Measurements from ENCODE around the gene RASL12.
A peak's percentile ranks its signal among the peaks of the same experiment; 100 is the strongest.
"Not testable (repeated sequence)": the region's sequence is repeated elsewhere in the genome, so short reads cannot be mapped to it uniquely, and the experiment has no call there.

RASL12 gene

DNA sequence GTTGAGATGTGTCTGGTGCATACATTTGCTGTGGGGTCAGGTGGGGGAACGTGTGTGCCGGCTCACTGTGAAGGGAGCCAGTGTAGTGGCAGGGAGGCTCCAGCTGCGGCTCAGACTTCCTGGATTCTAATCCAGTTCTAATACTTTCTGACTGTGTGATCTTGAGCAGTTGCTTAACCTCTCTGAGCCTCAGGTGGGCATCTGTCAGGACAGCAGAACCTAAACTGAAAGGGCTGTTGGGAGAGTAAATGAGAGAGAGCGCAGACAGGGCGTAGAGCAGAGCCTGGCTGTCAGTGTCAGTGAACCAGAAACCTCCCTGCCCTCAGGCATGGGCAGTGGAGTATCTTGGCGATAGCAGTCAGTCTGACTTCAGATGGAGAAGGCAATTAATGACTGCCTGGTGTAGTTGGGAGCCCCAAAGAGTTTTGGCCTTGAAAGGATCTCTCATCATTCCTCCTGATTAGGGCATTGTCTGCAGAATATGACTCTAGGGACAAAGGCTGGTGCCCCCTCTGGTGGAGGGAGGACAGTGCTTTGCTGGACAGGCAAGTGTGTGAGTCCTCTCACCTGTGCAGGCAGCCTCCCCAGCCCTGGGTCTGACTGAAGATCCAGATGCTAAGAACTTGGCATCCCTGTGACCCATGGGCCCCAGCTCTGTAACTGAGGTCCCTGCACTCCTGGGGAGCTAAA, 18.3 kb upstream of the RASL12 start:
- Mint-ChIP-seq H3K9me3 (no peaks in the 10 kb centered on the region), H3K27ac (no peak overlapping the region), H3K27me3 (ENCODE audit: low read depth) (peaks cover 19% of the 10 kb centered on the region), H3K36me3 (ENCODE audit: low read depth) (no peaks in the 10 kb centered on the region), H3K4me1 (ENCODE audit: low read depth) (peaks cover 8% of the 10 kb centered on the region), H3K4me3 (no peak overlapping the region)

GRCh38 chr15:65085207-65085753, 17.5 kb upstream of the RASL12 start:
- peaks cover 8% of the 10 kb centered on the region for H3K4me1 Mint-ChIP-seq (ENCODE audit: low read depth)
- no peak overlapping the region for H3K27ac Mint-ChIP-seq
- H3K9me3 Mint-ChIP-seq: no peaks in the 10 kb centered on the region
- no peak overlapping the region for H3K4me3 Mint-ChIP-seq
- H3K36me3 Mint-ChIP-seq (ENCODE audit: low read depth): no peaks in the 10 kb centered on the region
- peaks cover 19% of the 10 kb centered on the region for H3K27me3 Mint-ChIP-seq (ENCODE audit: low read depth)

DNA sequence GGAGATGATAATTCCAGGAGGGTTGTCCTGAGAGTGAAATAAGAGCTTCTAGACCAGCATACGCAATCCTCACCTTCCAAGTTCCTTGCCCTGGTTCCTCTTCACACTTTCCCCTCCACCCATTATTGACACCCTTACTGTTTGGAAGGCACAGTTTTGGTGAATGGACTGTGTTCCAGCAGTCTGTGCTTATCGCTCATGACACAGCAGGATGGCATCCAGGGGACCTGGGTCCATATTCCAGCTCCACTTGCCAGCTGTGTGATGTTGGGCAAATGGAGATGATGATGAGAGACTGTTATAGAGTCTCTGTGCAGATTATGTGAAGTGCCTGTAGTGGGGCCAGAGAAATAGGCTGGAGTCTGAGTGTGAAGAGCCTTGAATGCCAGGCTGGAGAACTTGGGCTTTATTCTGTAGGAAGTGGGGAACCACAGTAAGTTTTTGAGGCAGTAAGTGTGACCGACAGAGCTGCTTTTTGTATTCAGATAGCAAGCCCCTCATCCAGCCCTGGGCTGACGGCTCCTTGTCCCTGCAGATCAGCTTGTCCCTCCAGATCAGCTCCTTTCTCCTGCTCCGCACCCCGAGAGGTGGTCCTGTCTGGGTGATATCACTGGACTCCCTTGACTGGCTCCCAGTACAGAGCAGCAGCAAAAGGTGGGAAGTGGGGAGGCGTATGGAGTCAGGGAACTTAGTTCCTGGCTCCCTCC, 16.9 kb upstream of the RASL12 start:
- peaks cover 8% of the 10 kb centered on the region for H3K4me1 Mint-ChIP-seq (ENCODE audit: low read depth)
- H3K36me3 Mint-ChIP-seq (ENCODE audit: low read depth): no peaks in the 10 kb centered on the region
- H3K4me3 Mint-ChIP-seq: no peak overlapping the region
- H3K27ac Mint-ChIP-seq: no peak overlapping the region
- H3K9me3 Mint-ChIP-seq: no peaks in the 10 kb centered on the region
- peaks cover 19% of the 10 kb centered on the region for H3K27me3 Mint-ChIP-seq (ENCODE audit: low read depth)

GRCh38 chr15:65083262-65083701, 15.5 kb upstream of the RASL12 start:
- no peak overlapping the region for H3K27ac Mint-ChIP-seq
- no peak overlapping the region for H3K4me3 Mint-ChIP-seq
- no peaks in the 10 kb centered on the region for H3K36me3 Mint-ChIP-seq (ENCODE audit: low read depth)
- H3K4me1 Mint-ChIP-seq (ENCODE audit: low read depth): peaks cover 8% of the 10 kb centered on the region
- H3K9me3 Mint-ChIP-seq: no peaks in the 10 kb centered on the region
- peaks cover 28% of the 10 kb centered on the region for H3K27me3 Mint-ChIP-seq (ENCODE audit: low read depth)

DNA sequence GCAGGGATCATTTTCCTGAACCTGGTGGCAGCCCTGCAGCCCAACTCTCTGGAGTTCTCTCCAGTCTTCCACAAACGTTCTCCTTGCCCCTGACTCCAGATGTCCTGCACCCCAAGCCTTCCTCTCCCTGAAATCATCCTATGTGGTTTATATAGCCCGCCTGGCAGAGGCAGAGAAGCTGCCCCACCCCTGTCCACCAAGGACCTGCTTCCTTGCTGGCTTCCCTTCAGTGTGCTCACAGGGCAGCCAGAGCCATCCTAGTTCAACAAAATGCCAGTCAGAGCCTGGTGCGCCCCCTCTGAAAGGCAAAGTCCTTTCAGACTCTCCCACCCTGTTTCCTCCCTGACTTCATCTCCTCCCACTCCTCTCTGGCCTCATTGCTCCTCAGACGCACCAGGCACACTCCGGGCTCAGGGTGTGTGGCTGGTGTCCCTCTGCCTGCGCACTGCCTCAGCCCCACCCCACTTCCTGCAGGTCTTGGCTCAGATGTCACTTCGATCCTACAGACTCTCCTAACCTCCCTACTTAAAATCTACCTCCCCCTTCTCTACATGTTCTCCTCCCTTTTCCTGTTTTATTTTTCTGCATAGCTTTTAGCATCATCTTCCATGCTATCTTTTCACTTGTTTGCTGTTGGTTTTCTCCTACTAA, 14.6 kb upstream of the RASL12 start:
- Mint-ChIP-seq H3K27me3 (ENCODE audit: low read depth) (peaks cover 34% of the 10 kb centered on the region), H3K4me3 (peak overlapping the region; percentile 2), H3K36me3 (ENCODE audit: low read depth) (no peaks in the 10 kb centered on the region), H3K27ac (peak overlapping the region; percentile 60), H3K9me3 (no peaks in the 10 kb centered on the region), H3K4me1 (ENCODE audit: low read depth) (peaks cover 13% of the 10 kb centered on the region)

DNA sequence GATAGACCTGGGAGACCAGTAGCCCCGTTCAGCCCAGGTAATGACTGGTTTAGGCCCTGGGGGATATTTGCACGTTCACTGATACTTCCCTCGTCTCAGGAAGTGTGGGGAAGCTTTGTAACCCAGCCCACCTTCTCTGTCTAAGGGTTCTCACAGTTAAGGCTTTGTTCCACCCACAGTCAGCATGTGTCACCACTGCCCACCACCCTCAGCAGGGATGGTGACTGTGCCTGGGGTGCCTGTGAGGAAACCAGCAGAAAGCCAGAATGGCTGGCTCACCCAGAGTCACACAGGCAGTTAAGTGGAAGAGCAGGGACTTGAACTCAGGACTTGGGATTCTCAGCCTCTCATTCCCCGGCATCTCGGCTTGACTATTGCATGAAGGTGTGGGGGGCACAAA, 14.0 kb upstream of the RASL12 start:
- H3K4me3 Mint-ChIP-seq: no peak overlapping the region
- no peak overlapping the region for H3K27ac Mint-ChIP-seq
- H3K4me1 Mint-ChIP-seq (ENCODE audit: low read depth): peaks cover 13% of the 10 kb centered on the region
- peaks cover 34% of the 10 kb centered on the region for H3K27me3 Mint-ChIP-seq (ENCODE audit: low read depth)
- H3K36me3 Mint-ChIP-seq (ENCODE audit: low read depth): no peaks in the 10 kb centered on the region
- no peaks in the 10 kb centered on the region for H3K9me3 Mint-ChIP-seq

GRCh38 chr15:65081270-65081669, 13.5 kb upstream of the RASL12 start:
- Mint-ChIP-seq H3K4me3 (no peak overlapping the region), H3K27me3 (ENCODE audit: low read depth) (peaks cover 38% of the 10 kb centered on the region), H3K36me3 (ENCODE audit: low read depth) (no peaks in the 10 kb centered on the region), H3K27ac (no peak overlapping the region), H3K9me3 (no peaks in the 10 kb centered on the region), H3K4me1 (ENCODE audit: low read depth) (peaks cover 13% of the 10 kb centered on the region)

DNA sequence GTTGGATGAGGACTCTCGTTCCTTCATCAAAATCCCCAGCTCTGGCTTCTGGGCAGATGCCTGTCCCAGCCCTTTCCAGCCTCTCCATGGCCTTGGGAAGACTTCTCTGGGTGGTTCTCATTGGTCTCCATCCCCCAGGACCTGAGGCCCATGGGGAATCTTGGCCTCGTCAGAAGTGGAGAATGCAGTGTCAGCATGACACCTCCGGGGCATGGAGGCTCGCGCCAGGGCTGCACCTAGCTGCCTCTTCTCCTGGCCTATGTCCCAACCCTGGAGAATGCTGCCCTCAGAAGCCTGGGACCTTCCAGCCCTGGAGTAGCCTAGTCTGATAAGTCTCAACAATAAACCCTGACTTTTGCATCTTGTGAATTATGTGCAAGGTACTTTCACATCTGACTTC, 11.8 kb upstream of the RASL12 start:
- H3K4me1 Mint-ChIP-seq (ENCODE audit: low read depth): peaks cover 13% of the 10 kb centered on the region
- H3K36me3 Mint-ChIP-seq (ENCODE audit: low read depth): no peaks in the 10 kb centered on the region
- no peak overlapping the region for H3K27ac Mint-ChIP-seq
- no peak overlapping the region for H3K4me3 Mint-ChIP-seq
- no peaks in the 10 kb centered on the region for H3K9me3 Mint-ChIP-seq
- peaks cover 39% of the 10 kb centered on the region for H3K27me3 Mint-ChIP-seq (ENCODE audit: low read depth)

GRCh38 chr15:65077981-65078352, 10.2 kb upstream of the RASL12 start:
- H3K4me1 Mint-ChIP-seq (ENCODE audit: low read depth): peaks cover 13% of the 10 kb centered on the region
- H3K4me3 Mint-ChIP-seq: no peak overlapping the region
- no peak overlapping the region for H3K27ac Mint-ChIP-seq
- no peaks in the 10 kb centered on the region for H3K36me3 Mint-ChIP-seq (ENCODE audit: low read depth)
- peaks cover 30% of the 10 kb centered on the region for H3K27me3 Mint-ChIP-seq (ENCODE audit: low read depth)
- no peaks in the 10 kb centered on the region for H3K9me3 Mint-ChIP-seq

GRCh38 chr15:65077291-65077980, 9.6 kb upstream of the RASL12 start:
- Mint-ChIP-seq H3K9me3 (no peaks in the 10 kb centered on the region), H3K4me3 (no peak overlapping the region), H3K36me3 (ENCODE audit: low read depth) (no peaks in the 10 kb centered on the region), H3K4me1 (ENCODE audit: low read depth) (peaks cover 8% of the 10 kb centered on the region), H3K27ac (no peak overlapping the region), H3K27me3 (ENCODE audit: low read depth) (peaks cover 24% of the 10 kb centered on the region)

GRCh38 chr15:65076486-65077290, 8.9 kb upstream of the RASL12 start, which contains the start of gene KBTBD13:
KBTBD13 (plus strand) TSS chr15:65076746; CDS start chr15:65076816, 70 bp downstream.
- Mint-ChIP-seq H3K36me3 (ENCODE audit: low read depth) (no peaks in the 10 kb centered on the region), H3K27ac (no peak within 1 kb of the TSS)

DNA sequence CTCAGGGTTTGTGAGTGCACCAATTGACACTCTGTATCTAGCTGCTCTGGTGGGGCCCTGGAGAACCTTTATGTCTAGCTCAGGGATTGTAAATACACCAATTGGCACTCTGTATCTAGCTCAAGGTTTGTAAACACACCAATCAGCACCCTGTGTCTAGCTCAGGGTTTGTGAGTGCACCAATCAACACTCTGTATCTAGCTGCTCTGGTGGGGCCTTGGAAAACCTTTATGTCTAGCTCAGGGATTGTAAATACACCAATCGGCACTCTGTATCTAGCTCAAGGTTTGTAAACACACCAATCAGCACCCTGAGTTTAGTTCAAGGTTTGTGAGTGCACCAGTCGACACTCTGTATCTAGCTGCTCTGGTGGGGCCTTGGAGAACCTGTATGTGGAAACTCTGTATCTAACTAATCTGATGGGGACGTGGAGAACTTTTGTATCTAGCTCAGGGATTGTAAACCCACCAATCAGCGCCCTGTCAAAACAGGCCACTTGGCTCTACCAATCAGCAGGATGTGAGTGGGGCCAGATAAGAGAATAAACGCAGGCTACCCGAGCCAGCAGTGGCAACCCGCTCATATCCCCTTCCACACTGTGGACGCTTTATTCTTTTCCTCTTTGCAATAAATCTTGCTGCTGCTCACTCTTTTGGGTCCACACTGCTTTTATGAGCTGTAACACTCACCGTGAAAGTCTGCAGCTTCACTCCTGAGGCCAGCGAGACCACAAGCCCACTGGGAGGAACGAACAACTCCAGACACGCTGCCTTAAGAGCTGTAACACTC, 8.0 kb upstream of the RASL12 start:
- not testable (repeated sequence) for H3K9me3 Mint-ChIP-seq; H3K4me3 Mint-ChIP-seq; H3K27ac Mint-ChIP-seq; H3K36me3 Mint-ChIP-seq (ENCODE audit: low read depth); H3K4me1 Mint-ChIP-seq (ENCODE audit: low read depth)
- H3K27me3 Mint-ChIP-seq (ENCODE audit: low read depth): peaks cover 21% of the 10 kb centered on the region

More at GRCh38 chr15:65076486-65077290, 8.9 kb upstream of the RASL12 start, which contains the start of gene KBTBD13:
- peaks cover 5% of the 10 kb centered on the region for H3K4me1 Mint-ChIP-seq (ENCODE audit: low read depth)
- H3K9me3 Mint-ChIP-seq: no peaks in the 10 kb centered on the region
- peaks cover 21% of the 10 kb centered on the region for H3K27me3 Mint-ChIP-seq (ENCODE audit: low read depth)
- H3K4me3 Mint-ChIP-seq: no peak within 1 kb of the TSS

- H3K4me1 Mint-ChIP-seq (ENCODE audit: low read depth); H3K36me3 Mint-ChIP-seq (ENCODE audit: low read depth); H3K27ac Mint-ChIP-seq; H3K9me3 Mint-ChIP-seq; H3K4me3 Mint-ChIP-seq: not testable (repeated sequence)
- peaks cover 22% of the 10 kb centered on the region for H3K27me3 Mint-ChIP-seq (ENCODE audit: low read depth)
These were observed 7.2 kb upstream of the RASL12 start for GRCh38 chr15:65074946-65075345.
